GM21360 (cell line): ENCODE measurements around the gene PPM1H.

Experiments used
- ATAC-seq: cut with Tn5 transposase; IDR thresholded peaks from one replicate; pipeline ENCODE4 v1.9.1; 2021; ENCODE audit warnings: mild to moderate bottlenecking, moderate library complexity; ENCODE audit not compliant: unreplicated experiment

PPM1H gene

DNA sequence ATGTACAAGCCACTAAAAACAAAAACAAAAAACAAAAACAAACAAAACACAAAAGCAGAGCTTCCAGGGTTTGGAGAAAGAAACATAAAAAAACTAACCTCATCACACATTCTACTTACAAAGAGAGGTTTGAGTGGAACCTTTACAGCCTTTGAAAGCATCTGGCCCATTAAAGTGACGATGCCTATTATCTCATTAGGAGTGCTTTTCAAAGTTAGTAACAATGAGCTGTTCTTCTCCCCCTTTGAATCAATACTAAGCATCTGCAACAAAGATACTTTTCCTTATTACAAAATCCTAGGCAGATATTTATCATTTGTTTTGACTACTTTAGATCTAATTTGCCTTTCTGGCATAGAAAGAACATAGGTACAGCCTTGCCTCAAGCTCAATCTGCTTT lies 217.3 kb downstream of the PPM1H start:
- ATAC-seq, result no peak

DNA sequence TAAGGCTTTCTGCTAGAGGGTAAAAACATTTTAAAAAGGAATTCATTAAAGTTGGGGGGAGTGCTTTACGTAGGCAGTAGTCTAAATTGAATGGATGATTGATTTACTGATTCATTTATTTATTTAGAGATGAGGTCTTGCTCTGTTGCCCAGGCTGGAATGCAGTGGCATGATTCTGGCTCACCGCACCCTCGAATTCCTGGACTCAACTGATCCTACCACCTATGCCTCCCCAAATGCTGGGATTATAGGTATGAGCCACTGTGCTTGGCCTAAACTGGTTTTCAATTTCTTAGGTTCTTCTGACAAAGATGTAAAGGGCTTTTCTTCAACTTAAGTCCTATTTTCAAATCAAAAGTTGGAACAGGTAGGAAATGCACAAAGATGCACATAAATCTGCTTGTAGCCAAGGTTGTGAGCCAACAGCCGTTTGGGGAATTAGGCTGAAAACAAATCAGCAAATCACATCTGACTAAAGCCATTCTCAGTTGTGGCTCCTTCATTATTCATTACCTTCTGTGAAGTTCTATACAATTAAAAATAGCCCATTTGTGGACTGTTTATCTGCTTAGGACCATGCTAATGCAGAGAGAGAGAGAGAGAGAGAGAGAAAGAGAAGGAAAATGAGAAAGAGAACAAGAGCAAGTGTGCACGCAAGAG lies 218.0 kb downstream of the PPM1H start:
- no peak for ATAC-seq

DNA sequence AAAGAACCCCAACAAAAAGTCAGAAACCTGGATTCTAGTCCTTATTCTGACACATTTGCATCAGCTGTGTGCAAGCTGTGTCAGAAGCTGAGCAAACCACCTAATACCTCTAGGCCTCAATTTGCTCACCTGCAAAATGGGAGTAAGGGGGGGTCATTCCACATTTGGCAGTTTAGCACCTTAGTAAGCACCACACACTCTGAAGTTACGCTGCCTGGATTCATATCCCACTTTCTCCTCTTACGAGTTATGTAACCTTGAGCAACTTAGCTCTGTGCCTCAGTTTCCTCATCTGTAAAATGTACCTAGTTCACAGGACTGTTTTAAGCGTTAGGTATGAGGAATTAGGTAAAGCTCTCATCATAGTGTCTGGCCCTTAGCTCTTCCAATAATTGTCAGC lies 218.9 kb downstream of the PPM1H start:
- ATAC-seq, result no peak

- ATAC-seq, result no peak
Measured at GRCh38 chr12:62714774-62715721, 219.9 kb downstream of the PPM1H start.

DNA sequence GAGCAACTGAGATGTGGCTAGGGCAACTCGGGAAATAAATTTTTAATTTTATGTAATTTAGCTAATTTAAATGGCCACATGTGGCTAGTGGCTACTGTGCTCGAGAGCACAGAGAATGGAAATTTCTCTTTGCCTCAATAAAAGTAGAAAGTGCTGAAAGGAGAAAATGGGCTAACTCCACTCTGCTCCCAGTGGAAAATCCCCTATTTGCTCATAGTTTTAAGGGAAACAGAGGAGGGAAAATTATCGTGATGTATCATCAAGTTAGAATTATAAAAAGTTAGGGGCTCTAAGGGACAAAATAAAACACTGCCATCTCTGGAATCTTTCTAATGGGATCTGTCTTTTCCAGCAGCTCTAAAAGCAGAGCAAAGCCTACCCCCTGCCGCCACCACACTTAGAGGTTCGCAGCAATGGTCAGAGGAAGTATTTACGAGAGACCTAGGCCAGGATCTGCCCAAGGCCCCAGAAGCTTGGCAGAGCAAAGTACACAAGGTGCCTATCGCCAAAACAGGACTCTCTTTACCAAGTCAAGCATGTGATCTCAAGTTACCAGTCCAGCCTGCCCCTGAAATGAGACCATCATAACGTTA lies 220.7 kb downstream of the PPM1H start:
- ATAC-seq, result no peak

- ATAC-seq, result no peak
Measured at GRCh38 chr12:62713723-62714122, 221.2 kb downstream of the PPM1H start.

GRCh38 chr12:62712681-62713573 lies 222.0 kb downstream of the PPM1H start:
- ATAC-seq, result no peak

DNA sequence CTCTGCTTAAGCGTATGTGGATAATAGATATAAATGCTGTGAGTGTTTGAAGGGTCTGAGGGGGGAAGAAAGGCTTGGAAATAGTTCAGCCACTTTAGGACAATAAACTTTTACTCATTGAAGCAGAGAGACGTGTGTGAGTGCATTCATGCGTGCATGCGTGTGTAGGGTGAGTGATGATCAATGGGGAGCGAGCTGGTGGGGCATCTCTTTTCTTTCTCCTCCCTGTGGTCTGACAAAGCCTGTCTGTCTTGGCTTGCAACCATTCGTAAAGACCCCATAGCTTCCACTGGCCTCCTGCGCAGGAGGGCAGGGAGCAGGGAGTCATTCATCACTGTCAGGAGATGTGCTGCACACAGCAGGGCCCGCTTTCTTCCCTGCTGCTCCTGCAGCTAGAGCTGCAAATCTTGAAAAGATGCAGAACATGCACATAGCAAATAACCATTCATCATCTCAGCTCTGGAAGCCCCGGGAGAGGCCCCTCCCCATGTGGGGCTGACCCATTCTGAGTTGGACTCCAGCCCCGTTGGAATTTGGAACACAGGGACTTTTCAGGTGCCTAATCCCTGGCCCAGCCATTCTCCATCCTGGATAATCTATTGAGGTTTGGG lies 223.2 kb downstream of the PPM1H start:
- ATAC-seq, result no peak

DNA sequence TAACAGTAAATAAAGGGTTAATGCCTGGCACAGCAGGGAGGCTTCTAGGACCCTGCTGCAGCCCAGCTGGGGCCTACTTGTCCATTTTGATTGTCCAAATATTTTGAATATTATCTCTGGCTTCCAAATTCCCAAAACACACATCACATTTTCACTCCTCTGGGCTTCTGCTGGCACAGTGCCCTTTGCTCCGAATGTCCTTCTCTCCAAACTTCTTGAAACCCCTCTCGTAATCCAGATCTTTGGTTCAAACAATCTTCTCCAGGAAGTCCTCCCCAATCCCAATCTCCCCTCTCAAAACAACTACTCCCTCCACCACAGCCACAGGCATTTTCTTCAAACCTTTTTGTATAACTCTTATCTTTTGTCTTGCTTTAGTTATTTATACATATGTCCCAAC lies 225.6 kb downstream of the PPM1H start:
- no peak for ATAC-seq

- no peak for ATAC-seq
Measured at GRCh38 chr12:62707939-62708338, 227.0 kb downstream of the PPM1H start.

DNA sequence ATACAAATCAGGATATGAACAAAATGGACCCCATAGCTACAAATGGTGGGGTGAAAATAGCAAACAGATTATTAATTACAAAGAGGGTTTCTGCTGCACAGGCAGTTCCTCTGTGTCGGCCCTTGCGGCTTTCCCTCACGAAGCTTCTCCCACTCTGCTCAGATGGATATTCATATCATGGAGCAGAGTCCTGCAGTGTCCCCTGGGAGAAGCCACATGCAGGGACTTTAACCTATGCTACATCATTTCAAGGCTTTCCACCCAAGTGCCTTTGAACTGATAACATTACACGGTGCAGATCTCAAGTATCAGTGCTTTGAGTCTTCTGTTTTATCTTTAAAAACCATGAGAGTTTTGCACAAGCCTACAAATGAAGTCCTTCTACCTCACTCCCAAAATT lies 229.1 kb downstream of the PPM1H start:
- ATAC-seq, result no peak

DNA sequence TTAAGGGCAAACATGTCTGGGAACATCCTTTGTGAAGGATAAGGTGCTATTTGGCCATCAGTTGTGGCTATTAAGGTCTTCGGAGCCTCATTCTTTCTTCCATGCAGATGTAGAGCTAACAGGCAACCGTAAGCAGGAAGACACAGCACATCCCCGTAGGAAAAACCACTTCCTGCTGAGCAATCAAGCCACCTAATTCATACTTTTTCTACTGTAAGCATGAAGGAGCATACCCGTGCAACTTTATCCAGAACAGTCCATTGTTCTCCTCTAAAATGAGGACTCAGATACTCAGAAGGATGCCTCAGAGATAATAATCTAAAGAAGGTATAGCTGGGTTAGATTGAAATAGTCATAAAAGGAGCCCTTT lies 232.0 kb downstream of the PPM1H start:
- no peak for ATAC-seq

- no peak for ATAC-seq
Measured at GRCh38 chr12:62701492-62701891, 233.5 kb downstream of the PPM1H start.

GRCh38 chr12:62700091-62700880 lies 234.7 kb downstream of the PPM1H start:
- no peak for ATAC-seq

- no peak for ATAC-seq
Measured at GRCh38 chr12:62698701-62699101, 236.2 kb downstream of the PPM1H start.

- no peak for ATAC-seq
Measured at GRCh38 chr12:62697893-62698292, 237.1 kb downstream of the PPM1H start.

DNA sequence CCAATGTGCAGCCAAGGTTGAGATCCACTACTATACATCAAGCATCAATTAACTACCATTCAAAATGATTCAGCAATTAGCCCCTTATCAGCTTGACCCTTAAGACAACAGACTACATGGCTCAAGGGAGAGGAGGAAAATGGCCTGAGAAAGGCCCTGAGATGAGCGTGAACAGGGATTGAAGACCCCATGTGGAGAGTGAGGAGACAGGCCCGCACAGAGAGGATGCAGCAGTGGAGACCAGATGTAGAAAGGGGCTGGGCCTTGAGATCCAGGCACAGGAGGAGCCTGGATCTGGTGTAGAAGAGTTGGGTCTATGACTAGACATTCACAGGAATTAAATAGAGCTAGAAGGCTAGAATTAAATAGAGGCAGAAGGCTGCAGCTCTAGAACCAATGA lies 239.3 kb downstream of the PPM1H start:
- ATAC-seq, result no peak

- ATAC-seq, result no peak
Measured at GRCh38 chr12:62694632-62695031, 240.3 kb downstream of the PPM1H start.

- no peak for ATAC-seq
Measured at GRCh38 chr12:62694116-62694515, 240.8 kb downstream of the PPM1H start.
